ENCODE data around the gene ZNF488. TPM values are rescaled to one million over a fixed set of nuclear protein-coding genes. Genes with fewer than 3 reads are reported as not detected.

Gene ZNF488
- total and polyA plus RNA-seq, 10 of the 15 experiments (the other 5 are each of a cell fraction or from before 2014, with no cell fraction given): not detected

GRCh38 chr10:47366731-47367460 is 17.2 kb downstream of the ZNF488 start:
- no peaks in the 10 kb centered on the region for H4K20me1 ChIP-seq (ENCODE audit: control insufficient read depth, insufficient read depth)
- CTCF ChIA-PET: interaction anchor here (1.2 to 1.6 kb wide), 2 partner anchors 10 to 26 kb away, joined by 3 to 4 read pairs; no protein-coding TSS in a partner anchor
- H3K27ac ChIP-seq (ENCODE audit: control insufficient read depth, insufficient read depth): no peak overlapping the region
- RAD21 ChIA-PET (ENCODE audit: unreplicated experiment): no interaction called here
- no peak for FAIRE-seq
- intact Hi-C loops (cut with micrococcal nuclease; ENCODE audit: unreplicated experiment): no loop called here
- H3K27me3 ChIP-seq (replicated peaks in 1 of 2; ENCODE audit: control insufficient read depth in 2 of 2, insufficient read depth in 2 of 2, low read length in 1 of 2): peaks cover 0 to 2% of the 10 kb centered on the region in 2 experiments; a peak in 2 of 4 replicates
- H3K79me2 ChIP-seq (ENCODE audit: control insufficient read depth, insufficient read depth, low read length): no peaks in the 10 kb centered on the region
- no peak for TF ChIP-seq E2F4 (IDR thresholded peaks at IDR 0.05; ENCODE audit: low read depth, low read length)
- no peak for TF ChIP-seq SMAD1 (IDR thresholded peaks at IDR 0.05; ENCODE audit: low read depth, partially characterized antibody)
- TF ChIP-seq CHD4 (IDR thresholded peaks at IDR 0.05): no peak
- no peak for TF ChIP-seq KDM1A (IDR thresholded peaks at IDR 0.05; ENCODE audit: borderline replicate concordance)
- TF ChIP-seq MYB (IDR thresholded peaks at IDR 0.05; ENCODE audit: borderline replicate concordance, low read depth, low read length): no peak
- TF ChIP-seq SMAD5 (IDR thresholded peaks at IDR 0.05; ENCODE audit: low read depth): no peak
- no peak for TF ChIP-seq STAT1 (conservative IDR thresholded peaks at IDR 0.05)
- no peak for TF ChIP-seq PRDM15 (CRISPR knock-in tag; IDR thresholded peaks at IDR 0.05)
- no peak for TF ChIP-seq CREM (IDR thresholded peaks at IDR 0.05; ENCODE audit: low read depth)
- no peak for TF ChIP-seq RELB (IDR thresholded peaks at IDR 0.05; ENCODE audit: low read depth)
- no peak for TF ChIP-seq ZBTB33 (IDR thresholded peaks at IDR 0.05)
- no peak for TF ChIP-seq MTA2 (IDR thresholded peaks at IDR 0.05; ENCODE audit: low read depth)
- no peak for TF ChIP-seq HDAC2 (IDR thresholded peaks at IDR 0.05)
- no peak for TF ChIP-seq POLR2AphosphoS2 (IDR thresholded peaks at IDR 0.05; ENCODE audit: low read depth, low read length)
- ATAC-seq: no peak
- DNase-seq (ENCODE audit: low read depth, low spot score): no peak
- no TSS peak for BruUV-seq (replicated peaks)
- H3K36me3 ChIP-seq (ENCODE audit: control insufficient read depth in 2 of 2, insufficient read depth in 2 of 2, low read length in 1 of 2): no peaks in the 10 kb centered on the region
- H3K4me1 ChIP-seq (ENCODE audit: control insufficient read depth, insufficient read depth, low read length): no peaks in the 10 kb centered on the region
- SMC1A ChIA-PET (ENCODE audit: uncharacterized antibody, unreplicated experiment): no interaction called here
- 11% methylated on average over 8 of the region's 8 CpGs for WGBS (ENCODE audit: insufficient coverage, insufficient replicate concordance, low lambda C conversion rate, missing lambda C conversion rate)
- in situ Hi-C loops (cut with MboI): no loop called here
- H3K9me3 ChIP-seq (replicated peaks; ENCODE audit: control insufficient read depth, insufficient read depth, low read length): no peaks in the 10 kb centered on the region
- H3K4me2 ChIP-seq (ENCODE audit: control insufficient read depth, insufficient read depth): no peak overlapping the region
- no peak overlapping the region for H3K4me3 ChIP-seq
- no peak overlapping the region for H2AFZ ChIP-seq (ENCODE audit: control insufficient read depth, low read depth, low read length)
- POLR2A ChIA-PET: no interaction called here
- no peak overlapping the region for H3K9ac ChIP-seq (ENCODE audit: control insufficient read depth, insufficient read depth, low read length)
